ENCODE measurements around the gene PTPRN2.

GRCh38 chr7:158106272-158106671 lies 481.4 kb downstream of the PTPRN2 start:
- TF ChIP-seq CTCF (conservative IDR thresholded peaks at IDR 0.05; ENCODE audit: low read length): no peak
- TF ChIP-seq EZH2phosphoT487 (IDR thresholded peaks at IDR 0.05; ENCODE audit: borderline replicate concordance, low read depth, low read length): no peak

Measured in OCI-LY7 (cell line).